Activated CD8-positive, alpha-beta memory T cell treated with anti-CD3 and anti-CD28 coated beads, Interleukin-2, amount 10 ng/mL, durations not matched to agents 7 days and 5 days (primary cell): ENCODE measurements around the gene ABCB9. TPM values are rescaled to one million over a fixed set of nuclear protein-coding genes. Genes with fewer than 3 reads are reported as not detected.

Source experiments
- ATAC-seq: fragments of 150-1000 bp; cut with Tn5 transposase; one replicate; pipeline ENCODE4 v1.10.0; 2021; ENCODE audit warnings: moderate library complexity
- CTCF ChIA-PET: fragments of 350-600 bp; sonication (Branson Sonifier 250); formaldehyde crosslinking; loops from one replicate; lab custom pipeline; 2021; ENCODE audit warnings: antibody characterized with exemption; lab: Charles Lee
- DNase-seq: peaks from one replicate; pipeline ENCODE4 v3.0.0-alpha.2; 2020
- H3K27ac Mint-ChIP-seq: one replicate; pipeline ENCODE4 v1.8.0; 2021; ENCODE audit warnings: mild to moderate bottlenecking, mixed read lengths
- H3K27me3 Mint-ChIP-seq: one replicate; pipeline ENCODE4 v1.8.0; 2021; ENCODE audit warnings: mixed read lengths
- H3K36me3 Mint-ChIP-seq: one replicate; pipeline ENCODE4 v1.8.0; 2021; ENCODE audit warnings: mild to moderate bottlenecking, mixed read lengths
- H3K4me1 Mint-ChIP-seq: one replicate; pipeline ENCODE4 v1.8.0; 2021; ENCODE audit warnings: mixed read lengths
- H3K4me3 Mint-ChIP-seq: one replicate; pipeline ENCODE4 v1.8.0; 2021; ENCODE audit warnings: mild to moderate bottlenecking, moderate library complexity, mixed read lengths
- H3K9me3 Mint-ChIP-seq: one replicate; pipeline ENCODE4 v1.8.0; 2022; ENCODE audit warnings: low read depth, mixed read lengths
- total RNA-seq, 2 experiments: library from RNA; stranded (reverse); gene quantifications; one replicate each; pipeline ENCODE4 v1.2.3, GENCODE V29; 2021

The ABCB9 gene
- total RNA-seq, 2 experiments from 2014 or later = 3.6 to 4.4 TPM

GRCh38 chr12:122982963-122983788 is 16.9 kb upstream of the ABCB9 start:
- H3K9me3 Mint-ChIP-seq = no peaks in the 10 kb centered on the region
- no peak overlapping the region for H3K27ac Mint-ChIP-seq
- CTCF ChIA-PET = interaction anchor here (1.1 to 1.2 kb wide), 2 partner anchors 92 to 124 kb away, joined by 3 read pairs; no protein-coding TSS in a partner anchor
- H3K27me3 Mint-ChIP-seq = no peaks in the 10 kb centered on the region
- peaks cover 6% of the 10 kb centered on the region for H3K36me3 Mint-ChIP-seq
- H3K4me3 Mint-ChIP-seq = no peak overlapping the region
- ATAC-seq (no peak), DNase-seq (no peak)
- H3K4me1 Mint-ChIP-seq = peaks cover 45% of the 10 kb centered on the region

GRCh38 chr12:122982477-122982815 is 16.2 kb upstream of the ABCB9 start:
- Mint-ChIP-seq H3K27me3 (no peaks in the 10 kb centered on the region), H3K4me3 (peak overlapping the region; percentile 91), H3K27ac (peak overlapping the region; percentile 79), H3K36me3 (peaks cover 6% of the 10 kb centered on the region), H3K9me3 (no peaks in the 10 kb centered on the region), H3K4me1 (peaks cover 45% of the 10 kb centered on the region)
- CTCF ChIA-PET = interaction anchor here (1.1 to 1.7 kb wide), 3 partner anchors 15 to 124 kb away, joined by 3 read pairs; no protein-coding TSS in a partner anchor
- no peak for DNase-seq
- ATAC-seq = no peak

GRCh38 chr12:122981587-122982476 is 15.6 kb upstream of the ABCB9 start:
- Mint-ChIP-seq H3K27ac (peak overlapping the region; percentile 79), H3K4me1 (peaks cover 50% of the 10 kb centered on the region), H3K27me3 (no peaks in the 10 kb centered on the region), H3K4me3 (peak overlapping the region; percentile 91), H3K9me3 (no peaks in the 10 kb centered on the region), H3K36me3 (peaks cover 6% of the 10 kb centered on the region)
- DNase-seq (no peak), ATAC-seq (no peak)
- CTCF ChIA-PET = interaction anchor here (1.0 to 1.7 kb wide), 8 partner anchors 16 to 253 kb away, joined by 3 to 6 read pairs (median 3); no protein-coding TSS in a partner anchor

GRCh38 chr12:122981036-122981471 is 14.8 kb upstream of the ABCB9 start:
- Mint-ChIP-seq H3K27ac (peak overlapping the region; percentile 79), H3K4me1 (peaks cover 58% of the 10 kb centered on the region), H3K36me3 (peaks cover 6% of the 10 kb centered on the region), H3K9me3 (no peaks in the 10 kb centered on the region), H3K27me3 (no peaks in the 10 kb centered on the region), H3K4me3 (peak overlapping the region; percentile 91)
- ATAC-seq (peak; percentile 39), DNase-seq (no peak)
- CTCF ChIA-PET = interaction anchor here (1.0 to 2.4 kb wide), 7 partner anchors 16 to 257 kb away, joined by 3 to 12 read pairs (median 3); no protein-coding TSS in a partner anchor

GRCh38 chr12:122980183-122981035 is 14.1 kb upstream of the ABCB9 start, which contains the start of gene ARL6IP4:
TSS of gene ARL6IP4 (plus strand) at chr12:122980681. CDS start at chr12:122981140, 459 bp downstream.
- Mint-ChIP-seq H3K9me3 (no peaks in the 10 kb centered on the region), H3K27ac (peak within 1 kb of the TSS; percentile 86), H3K4me1 (peaks cover 64% of the 10 kb centered on the region), H3K4me3 (peak within 1 kb of the TSS; percentile 91), H3K36me3 (peaks cover 6% of the 10 kb centered on the region), H3K27me3 (no peaks in the 10 kb centered on the region)
- peak; percentile 82 for ATAC-seq
- CTCF ChIA-PET = interaction anchor here (0.8 to 2.4 kb wide), 5 partner anchors 17 to 404 kb away, joined by 3 to 12 read pairs (median 3); partner anchors contain the start of gene KMT5A
- peak; percentile 78 for DNase-seq

GRCh38 chr12:122979908-122980182 is 13.6 kb upstream of the ABCB9 start:
- CTCF ChIA-PET = interaction anchor here (0.8 to 2.4 kb wide), 3 partner anchors 15 to 404 kb away, joined by 3 to 12 read pairs (median 3); partner anchors contain the start of gene KMT5A
- ATAC-seq (no peak), DNase-seq (no peak)
- H3K36me3 Mint-ChIP-seq = peaks cover 6% of the 10 kb centered on the region
- H3K27me3 Mint-ChIP-seq = no peaks in the 10 kb centered on the region
- H3K4me1 Mint-ChIP-seq = peaks cover 63% of the 10 kb centered on the region
- peak overlapping the region; percentile 91 for H3K4me3 Mint-ChIP-seq
- peak overlapping the region; percentile 86 for H3K27ac Mint-ChIP-seq
- H3K9me3 Mint-ChIP-seq = no peaks in the 10 kb centered on the region

- CTCF ChIA-PET = interaction anchor here (0.5 to 2.4 kb wide), 3 partner anchors 15 to 259 kb away, joined by 3 to 12 read pairs (median 3); no protein-coding TSS in a partner anchor
- no peaks in the 10 kb centered on the region for H3K9me3 Mint-ChIP-seq
- ATAC-seq (no peak), DNase-seq (no peak)
- H3K27me3 Mint-ChIP-seq = no peaks in the 10 kb centered on the region
- H3K36me3 Mint-ChIP-seq = peaks cover 6% of the 10 kb centered on the region
- peaks cover 59% of the 10 kb centered on the region for H3K4me1 Mint-ChIP-seq
- peak overlapping the region; percentile 86 for H3K27ac Mint-ChIP-seq
- peak overlapping the region; percentile 91 for H3K4me3 Mint-ChIP-seq
Observed at GRCh38 chr12:122979001-122979907, 13.0 kb upstream of the ABCB9 start.

- ATAC-seq (no peak), DNase-seq (no peak)
- H3K27me3 Mint-ChIP-seq = no peaks in the 10 kb centered on the region
- H3K27ac Mint-ChIP-seq = no peak overlapping the region
- no peaks in the 10 kb centered on the region for H3K9me3 Mint-ChIP-seq
- peaks cover 57% of the 10 kb centered on the region for H3K4me1 Mint-ChIP-seq
- no peak overlapping the region for H3K4me3 Mint-ChIP-seq
- peaks cover 6% of the 10 kb centered on the region for H3K36me3 Mint-ChIP-seq
- CTCF ChIA-PET = interaction anchor here (1.2 kb wide), 1 partner anchor 16 kb away, joined by 3 read pairs; no protein-coding TSS in a partner anchor
Observed at GRCh38 chr12:122978507-122978955, 12.3 kb upstream of the ABCB9 start.

GRCh38 chr12:122977655-122978392 is 11.6 kb upstream of the ABCB9 start:
- Mint-ChIP-seq H3K9me3 (no peaks in the 10 kb centered on the region), H3K4me1 (peaks cover 52% of the 10 kb centered on the region), H3K27ac (no peak overlapping the region), H3K27me3 (no peaks in the 10 kb centered on the region), H3K4me3 (no peak overlapping the region), H3K36me3 (peaks cover 6% of the 10 kb centered on the region)
- DNase-seq (no peak), ATAC-seq (no peak)
- CTCF ChIA-PET = no interaction called here

GRCh38 chr12:122977153-122977552 is 10.9 kb upstream of the ABCB9 start:
- no peaks in the 10 kb centered on the region for H3K27me3 Mint-ChIP-seq
- ATAC-seq (no peak), DNase-seq (no peak)
- CTCF ChIA-PET = no interaction called here
- H3K27ac Mint-ChIP-seq = peak overlapping the region; percentile 28
- peaks cover 45% of the 10 kb centered on the region for H3K4me1 Mint-ChIP-seq
- peak overlapping the region; percentile 22 for H3K4me3 Mint-ChIP-seq
- no peaks in the 10 kb centered on the region for H3K9me3 Mint-ChIP-seq
- H3K36me3 Mint-ChIP-seq = peaks cover 6% of the 10 kb centered on the region

- no peak for ATAC-seq
- H3K27ac Mint-ChIP-seq = peak overlapping the region; percentile 28
- peaks cover 2% of the 10 kb centered on the region for H3K36me3 Mint-ChIP-seq
- H3K9me3 Mint-ChIP-seq = no peaks in the 10 kb centered on the region
- no peak for DNase-seq
- H3K4me1 Mint-ChIP-seq = peaks cover 40% of the 10 kb centered on the region
- no peaks in the 10 kb centered on the region for H3K27me3 Mint-ChIP-seq
- H3K4me3 Mint-ChIP-seq = peak overlapping the region; percentile 97
- CTCF ChIA-PET = no interaction called here
Observed at GRCh38 chr12:122976648-122976975, 10.3 kb upstream of the ABCB9 start.
